ENCODE data around the gene CHD9NB.

CHD9NB gene

GRCh38 chr16:53034306-53034705, 18.4 kb downstream of the CHD9NB start:
- Histone ChIP-seq H2BK12ac (ENCODE audit: low read length) (no peak overlapping the region), H2AK5ac (ENCODE audit: low read length) (no peak overlapping the region), H2BK120ac (ENCODE audit: insufficient read depth, low read length, poor library complexity) (no peak overlapping the region), H3K4ac (ENCODE audit: low read depth, low read length) (no peak overlapping the region), H3K18ac (ENCODE audit: low read length) (no peak overlapping the region), H3K79me2 (ENCODE audit: control insufficient read depth, insufficient read depth, low read length, poor library complexity) (no peaks in the 10 kb centered on the region), H4K12ac (ENCODE audit: low read depth, low read length) (no peak overlapping the region), H3K27me3 (ENCODE audit: insufficient read depth, low read length) (no peaks in the 10 kb centered on the region), H3K27ac (ENCODE audit: low read depth, low read length) (no peak overlapping the region), H3K36me3 (ENCODE audit: control insufficient read depth in 1 of 2, insufficient read depth in 2 of 2, low read length in 2 of 2) (no peaks in the 10 kb centered on the region), H3K14ac (ENCODE audit: low read length) (no peak overlapping the region), H2BK5ac (ENCODE audit: low read depth, low read length, poor library complexity) (no peak overlapping the region), H3K4me3 (ENCODE audit: low read depth, low read length) (no peak overlapping the region), H2AFZ (ENCODE audit: insufficient read depth, low read length, poor library complexity) (no peak overlapping the region), H4K91ac (ENCODE audit: low read depth, low read length) (no peak overlapping the region), H3K4me2 (ENCODE audit: low read length) (no peak overlapping the region), H4K8ac (ENCODE audit: low read depth, low read length) (no peak overlapping the region), H3K4me1 (ENCODE audit: control insufficient read depth in 1 of 2, insufficient read depth in 2 of 2, low read length in 2 of 2) (no peaks in the 10 kb centered on the region), H3K9ac (ENCODE audit: low read length) (no peak overlapping the region), H3K79me1 (ENCODE audit: low read length) (no peaks in the 10 kb centered on the region), H3K23ac (ENCODE audit: low read length) (no peak overlapping the region), H3K9me3 (ENCODE audit: insufficient read depth, low read depth, low read length) (no peaks in the 10 kb centered on the region)
- WGBS (ENCODE audit: extremely low coverage, insufficient coverage, insufficient read length): no CpG with 5 or more reads among the region's 6 CpGs
- peak; percentile 90 to 98 for DNase-seq

DNA sequence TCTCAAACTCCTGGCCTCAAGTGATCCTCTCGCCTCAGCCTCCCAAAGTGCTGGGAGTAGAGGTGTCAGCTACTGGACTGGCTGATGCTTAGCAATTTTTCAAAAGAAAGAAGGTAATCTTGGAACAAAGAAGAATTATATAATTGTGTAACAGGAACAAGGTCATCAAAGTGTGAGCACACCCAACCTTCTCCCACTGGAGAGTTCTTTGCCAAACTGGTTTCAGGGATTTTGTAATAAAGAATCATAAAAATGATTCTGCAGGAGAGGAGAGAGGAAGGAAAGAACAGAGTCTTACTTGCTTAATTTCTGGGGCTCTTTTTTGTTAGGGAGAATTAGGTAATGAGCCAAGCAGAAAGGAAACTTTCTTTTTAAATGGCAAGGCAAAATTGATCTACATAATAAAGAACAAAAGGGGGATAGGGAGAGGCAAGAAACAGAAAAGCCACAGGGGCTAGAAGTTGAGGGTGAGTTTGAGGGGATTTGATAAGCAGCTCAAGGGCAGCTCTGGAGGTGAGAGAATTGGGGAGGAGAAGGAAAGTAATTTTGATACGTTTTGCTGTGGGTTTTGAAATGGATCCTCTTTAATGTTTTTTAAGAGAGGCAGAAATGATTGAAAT, 21.3 kb downstream of the CHD9NB start:
- no peak overlapping the region for H3K18ac ChIP-seq (ENCODE audit: low read length)
- no peak overlapping the region for H3K27ac ChIP-seq (ENCODE audit: low read depth, low read length)
- no peaks in the 10 kb centered on the region for H3K79me1 ChIP-seq (ENCODE audit: low read length)
- H3K4me1 ChIP-seq (ENCODE audit: control insufficient read depth in 1 of 2, insufficient read depth in 2 of 2, low read length in 2 of 2): no peaks in the 10 kb centered on the region
- H3K9me3 ChIP-seq (ENCODE audit: insufficient read depth, low read depth, low read length): no peaks in the 10 kb centered on the region
- H3K4me2 ChIP-seq (ENCODE audit: low read length): no peak overlapping the region
- no peak overlapping the region for H2BK12ac ChIP-seq (ENCODE audit: low read length)
- H4K91ac ChIP-seq (ENCODE audit: low read depth, low read length): no peak overlapping the region
- no peak overlapping the region for H2AFZ ChIP-seq (ENCODE audit: insufficient read depth, low read length, poor library complexity)
- no CpG with 5 or more reads among the region's 2 CpGs for WGBS (ENCODE audit: extremely low coverage, insufficient coverage, insufficient read length)
- H3K4ac ChIP-seq (ENCODE audit: low read depth, low read length): no peak overlapping the region
- no peak overlapping the region for H3K4me3 ChIP-seq (ENCODE audit: low read depth, low read length)
- no peaks in the 10 kb centered on the region for H3K79me2 ChIP-seq (ENCODE audit: control insufficient read depth, insufficient read depth, low read length, poor library complexity)
- H3K36me3 ChIP-seq (ENCODE audit: control insufficient read depth in 1 of 2, insufficient read depth in 2 of 2, low read length in 2 of 2): no peaks in the 10 kb centered on the region
- H2BK5ac ChIP-seq (ENCODE audit: low read depth, low read length, poor library complexity): no peak overlapping the region
- no peak for DNase-seq
- H3K14ac ChIP-seq (ENCODE audit: low read length): no peak overlapping the region
- no peak overlapping the region for H3K23ac ChIP-seq (ENCODE audit: low read length)
- no peak overlapping the region for H4K12ac ChIP-seq (ENCODE audit: low read depth, low read length)
- H3K27me3 ChIP-seq (ENCODE audit: insufficient read depth, low read length): no peaks in the 10 kb centered on the region
- H2AK5ac ChIP-seq (ENCODE audit: low read length): no peak overlapping the region
- H2BK120ac ChIP-seq (ENCODE audit: insufficient read depth, low read length, poor library complexity): no peak overlapping the region
- H3K9ac ChIP-seq (ENCODE audit: low read length): no peak overlapping the region
- no peak overlapping the region for H4K8ac ChIP-seq (ENCODE audit: low read depth, low read length)

- H3K4me1 ChIP-seq (ENCODE audit: control insufficient read depth in 1 of 2, insufficient read depth in 2 of 2, low read length in 2 of 2): no peaks in the 10 kb centered on the region
- no peak overlapping the region for H4K12ac ChIP-seq (ENCODE audit: low read depth, low read length)
- no peak overlapping the region for H3K27ac ChIP-seq (ENCODE audit: low read depth, low read length)
- no peak overlapping the region for H4K8ac ChIP-seq (ENCODE audit: low read depth, low read length)
- H3K4ac ChIP-seq (ENCODE audit: low read depth, low read length): no peak overlapping the region
- H3K9ac ChIP-seq (ENCODE audit: low read length): no peak overlapping the region
- H3K23ac ChIP-seq (ENCODE audit: low read length): no peak overlapping the region
- no peak overlapping the region for H2AFZ ChIP-seq (ENCODE audit: insufficient read depth, low read length, poor library complexity)
- no peak overlapping the region for H3K14ac ChIP-seq (ENCODE audit: low read length)
- no CpG with 5 or more reads among the region's 3 CpGs for WGBS (ENCODE audit: extremely low coverage, insufficient coverage, insufficient read length)
- H3K36me3 ChIP-seq (ENCODE audit: control insufficient read depth in 1 of 2, insufficient read depth in 2 of 2, low read length in 2 of 2): no peaks in the 10 kb centered on the region
- no peak for DNase-seq
- H3K9me3 ChIP-seq (ENCODE audit: insufficient read depth, low read depth, low read length): no peaks in the 10 kb centered on the region
- H3K79me1 ChIP-seq (ENCODE audit: low read length): no peaks in the 10 kb centered on the region
- no peak overlapping the region for H3K4me3 ChIP-seq (ENCODE audit: low read depth, low read length)
- no peak overlapping the region for H2AK5ac ChIP-seq (ENCODE audit: low read length)
- H2BK120ac ChIP-seq (ENCODE audit: insufficient read depth, low read length, poor library complexity): no peak overlapping the region
- no peaks in the 10 kb centered on the region for H3K27me3 ChIP-seq (ENCODE audit: insufficient read depth, low read length)
- no peak overlapping the region for H2BK5ac ChIP-seq (ENCODE audit: low read depth, low read length, poor library complexity)
- no peak overlapping the region for H2BK12ac ChIP-seq (ENCODE audit: low read length)
- no peak overlapping the region for H3K18ac ChIP-seq (ENCODE audit: low read length)
- H3K4me2 ChIP-seq (ENCODE audit: low read length): no peak overlapping the region
- no peak overlapping the region for H4K91ac ChIP-seq (ENCODE audit: low read depth, low read length)
- H3K79me2 ChIP-seq (ENCODE audit: control insufficient read depth, insufficient read depth, low read length, poor library complexity): no peaks in the 10 kb centered on the region
Observed at GRCh38 chr16:53029971-53030370, 22.7 kb downstream of the CHD9NB start.

DNA sequence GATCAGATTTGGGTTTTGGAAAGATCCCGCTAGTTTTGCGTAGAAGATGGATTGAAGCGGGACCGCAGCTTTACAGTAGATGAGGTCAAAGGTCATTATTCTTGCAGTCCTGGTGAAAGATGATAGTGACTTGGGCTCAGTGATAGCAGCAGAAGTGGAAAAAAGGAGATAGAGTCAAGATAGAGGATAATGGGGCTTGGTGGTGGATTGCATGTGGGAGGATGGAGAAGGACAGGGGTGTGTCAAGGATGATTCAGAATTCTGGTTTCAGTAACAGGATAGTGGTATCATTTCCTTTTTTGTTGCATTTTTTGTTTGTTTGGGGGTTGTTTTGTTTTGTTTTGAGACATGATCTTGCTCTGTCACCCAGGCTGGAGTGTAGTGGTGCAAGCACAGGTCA, 28.7 kb downstream of the CHD9NB start:
- Histone ChIP-seq H2BK5ac (ENCODE audit: low read depth, low read length, poor library complexity) (no peak overlapping the region), H3K18ac (ENCODE audit: low read length) (no peak overlapping the region), H3K14ac (ENCODE audit: low read length) (no peak overlapping the region), H3K9ac (ENCODE audit: low read length) (no peak overlapping the region), H3K36me3 (ENCODE audit: control insufficient read depth in 1 of 2, insufficient read depth in 2 of 2, low read length in 2 of 2) (no peaks in the 10 kb centered on the region), H3K27me3 (ENCODE audit: insufficient read depth, low read length) (no peaks in the 10 kb centered on the region), H2BK12ac (ENCODE audit: low read length) (no peak overlapping the region), H2AFZ (ENCODE audit: insufficient read depth, low read length, poor library complexity) (no peak overlapping the region), H3K79me1 (ENCODE audit: low read length) (no peaks in the 10 kb centered on the region), H4K12ac (ENCODE audit: low read depth, low read length) (no peak overlapping the region), H3K9me3 (ENCODE audit: insufficient read depth, low read depth, low read length) (no peaks in the 10 kb centered on the region), H3K79me2 (ENCODE audit: control insufficient read depth, insufficient read depth, low read length, poor library complexity) (no peaks in the 10 kb centered on the region), H3K4me2 (ENCODE audit: low read length) (no peak overlapping the region), H3K4ac (ENCODE audit: low read depth, low read length) (no peak overlapping the region), H3K23ac (ENCODE audit: low read length) (no peak overlapping the region), H4K91ac (ENCODE audit: low read depth, low read length) (no peak overlapping the region), H2AK5ac (ENCODE audit: low read length) (no peak overlapping the region), H3K4me1 (ENCODE audit: control insufficient read depth in 1 of 2, insufficient read depth in 2 of 2, low read length in 2 of 2) (no peaks in the 10 kb centered on the region), H2BK120ac (ENCODE audit: insufficient read depth, low read length, poor library complexity) (no peak overlapping the region), H3K4me3 (ENCODE audit: low read depth, low read length) (no peak overlapping the region), H4K8ac (ENCODE audit: low read depth, low read length) (no peak overlapping the region), H3K27ac (ENCODE audit: low read depth, low read length) (no peak overlapping the region)
- WGBS (ENCODE audit: extremely low coverage, insufficient coverage, insufficient read length): no CpG with 5 or more reads among the region's 4 CpGs
- DNase-seq: no peak
